ENCODE measurements around the gene PBXIP1. TPM values are rescaled to one million over a fixed set of nuclear protein-coding genes. Genes with fewer than 3 reads are reported as not detected.

PBXIP1 gene
- total RNA-seq, 1 donor from 2014 or later, result 92.6 TPM

DNA sequence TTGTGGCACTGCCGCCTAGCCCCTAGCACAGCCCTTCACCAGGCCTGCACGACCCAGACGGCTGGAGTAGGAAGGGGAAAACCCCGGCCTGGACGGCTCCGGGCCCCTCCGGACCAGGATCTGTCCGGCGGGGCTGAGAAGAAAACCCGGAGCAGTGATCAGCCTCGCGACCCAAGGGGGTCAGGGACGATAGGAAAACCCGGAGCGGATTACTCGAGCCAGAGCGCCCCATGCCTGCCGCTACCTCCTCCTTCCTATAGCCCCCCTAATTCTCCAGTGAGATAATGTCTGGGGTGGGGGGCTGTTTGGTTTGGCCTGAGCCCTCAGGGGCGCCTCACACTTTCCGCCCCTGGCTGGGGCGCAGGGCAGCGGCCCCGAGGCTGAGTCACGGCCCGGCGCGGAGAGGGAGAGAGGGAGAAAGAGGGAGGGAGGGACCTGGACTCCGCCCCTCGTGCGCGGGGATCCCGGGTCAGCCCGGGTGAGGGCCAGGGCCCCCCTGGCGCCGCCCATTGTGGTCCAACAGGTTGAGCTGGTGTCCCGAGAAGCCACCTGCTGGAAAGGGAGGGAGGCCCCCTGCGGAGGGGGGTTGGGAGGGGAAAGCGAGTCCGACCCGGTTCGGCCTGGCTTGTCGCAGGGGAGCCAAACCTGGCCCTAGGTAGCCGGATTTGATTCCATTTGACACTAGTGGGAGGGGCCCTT is 45.0 kb upstream of the PBXIP1 start:
- H3K4me1 Mint-ChIP-seq (ENCODE audit: unreplicated experiment), result peaks cover 31% of the 10 kb centered on the region
- H3K9me3 Mint-ChIP-seq (ENCODE audit: unreplicated experiment), result no peaks in the 10 kb centered on the region
- H3K4me3 Mint-ChIP-seq (ENCODE audit: unreplicated experiment), result peak overlapping the region; percentile 94
- DNase-seq (ENCODE audit: extremely low spot score, unreplicated experiment), result peak; percentile 91
- no peak for TF ChIP-seq CTCF (IDR thresholded peaks at IDR 0.05)
- H3K27ac Mint-ChIP-seq (ENCODE audit: unreplicated experiment), result peak overlapping the region; percentile 95
- no peaks in the 10 kb centered on the region for H3K27me3 Mint-ChIP-seq (ENCODE audit: unreplicated experiment)
- H3K36me3 Mint-ChIP-seq (ENCODE audit: unreplicated experiment), result no peaks in the 10 kb centered on the region

GRCh38 chr1:155000411-155000725 is 44.5 kb upstream of the PBXIP1 start:
- no peak for DNase-seq (ENCODE audit: extremely low spot score, unreplicated experiment)

GRCh38 chr1:154999571-155000410 is 43.9 kb upstream of the PBXIP1 start:
- TF ChIP-seq CTCF (IDR thresholded peaks at IDR 0.05), result no peak
- H3K36me3 Mint-ChIP-seq (ENCODE audit: unreplicated experiment), result no peaks in the 10 kb centered on the region
- peaks cover 27% of the 10 kb centered on the region for H3K4me1 Mint-ChIP-seq (ENCODE audit: unreplicated experiment)
- DNase-seq (ENCODE audit: extremely low spot score, unreplicated experiment), result no peak
- H3K4me3 Mint-ChIP-seq (ENCODE audit: unreplicated experiment), result peak overlapping the region; percentile 94
- peak overlapping the region; percentile 95 for H3K27ac Mint-ChIP-seq (ENCODE audit: unreplicated experiment)
- no peaks in the 10 kb centered on the region for H3K9me3 Mint-ChIP-seq (ENCODE audit: unreplicated experiment)
- H3K27me3 Mint-ChIP-seq (ENCODE audit: unreplicated experiment), result no peaks in the 10 kb centered on the region

More at GRCh38 chr1:155000411-155000725, 44.5 kb upstream of the PBXIP1 start:
- Mint-ChIP-seq H3K27ac (ENCODE audit: unreplicated experiment) (peak overlapping the region; percentile 95), H3K9me3 (ENCODE audit: unreplicated experiment) (no peaks in the 10 kb centered on the region), H3K36me3 (ENCODE audit: unreplicated experiment) (no peaks in the 10 kb centered on the region), H3K4me1 (ENCODE audit: unreplicated experiment) (peaks cover 30% of the 10 kb centered on the region), H3K4me3 (ENCODE audit: unreplicated experiment) (peak overlapping the region; percentile 94), H3K27me3 (ENCODE audit: unreplicated experiment) (no peaks in the 10 kb centered on the region)
- no peak for TF ChIP-seq CTCF (IDR thresholded peaks at IDR 0.05)

GRCh38 chr1:154998818-154999570 is 43.1 kb upstream of the PBXIP1 start:
- no peaks in the 10 kb centered on the region for H3K9me3 Mint-ChIP-seq (ENCODE audit: unreplicated experiment)
- H3K36me3 Mint-ChIP-seq (ENCODE audit: unreplicated experiment), result no peaks in the 10 kb centered on the region
- H3K4me3 Mint-ChIP-seq (ENCODE audit: unreplicated experiment), result peak overlapping the region; percentile 94
- H3K4me1 Mint-ChIP-seq (ENCODE audit: unreplicated experiment), result peaks cover 19% of the 10 kb centered on the region
- TF ChIP-seq CTCF (IDR thresholded peaks at IDR 0.05), result peak; percentile 85
- peak overlapping the region; percentile 71 for H3K27ac Mint-ChIP-seq (ENCODE audit: unreplicated experiment)
- no peak for DNase-seq (ENCODE audit: extremely low spot score, unreplicated experiment)
- H3K27me3 Mint-ChIP-seq (ENCODE audit: unreplicated experiment), result no peaks in the 10 kb centered on the region
